GM23338 (cell line): ENCODE measurements around the gene RTL10. TPM values are rescaled to one million over a fixed set of nuclear protein-coding genes. Genes with fewer than 3 reads are reported as not detected.

Experiments
- ATAC-seq: fragments of 200-7000 bp; cut with Tn5 transposase; 3 replicates; pipeline ENCODE4 v1.9.1; 2020
- DNase-seq: peaks from one replicate; pipeline ENCODE4 v3.0.0-alpha.2; 2015; ENCODE audit warnings: low spot score
- H2AFZ ChIP-seq: fragments of 200-600 bp; sonication (generic); 2 replicates; pipeline ENCODE4 v1.8.0; 2016; ENCODE audit warnings: antibody characterized with exemption, mild to moderate bottlenecking, moderate library complexity
- H3F3A ChIP-seq: fragments of 200-600 bp; sonication (generic); replicated peaks from 2 replicates; pipeline ENCODE4 v1.8.0; 2017; ENCODE audit warnings: antibody characterized with exemption, mixed run types, low read depth
- H3K27ac ChIP-seq: fragments of 200-600 bp; sonication (generic); 2 replicates; pipeline ENCODE4 v1.6.1; 2016; ENCODE audit warnings: low read depth
- H3K27me3 ChIP-seq: fragments of 200-600 bp; sonication (generic); 2 replicates; pipeline ENCODE4 v1.8.0; 2016; ENCODE audit warnings: mild to moderate bottlenecking, mixed run types, moderate library complexity; ENCODE audit not compliant: insufficient read depth
- H3K36me3 ChIP-seq: fragments of 200-600 bp; sonication (generic); 2 replicates; pipeline ENCODE4 v1.8.0; 2016; ENCODE audit warnings: mild to moderate bottlenecking; ENCODE audit not compliant: insufficient read depth
- H3K4me1 ChIP-seq: fragments of 200-600 bp; sonication (generic); 2 replicates; pipeline ENCODE4 v1.8.0; 2016; ENCODE audit warnings: mild to moderate bottlenecking, moderate library complexity; ENCODE audit not compliant: insufficient read depth
- H3K4me2 ChIP-seq: fragments of 200-600 bp; sonication (generic); 2 replicates; pipeline ENCODE4 v1.7.1; 2017; ENCODE audit warnings: mixed run types
- H3K4me3 ChIP-seq: fragments of 200-600 bp; sonication (generic); 2 replicates; pipeline ENCODE4 v1.6.1; 2016; ENCODE audit warnings: mixed run types
- H3K79me2 ChIP-seq: fragments of 200-600 bp; sonication (generic); replicated peaks from 2 replicates; pipeline ENCODE4 v1.8.0; 2017; ENCODE audit warnings: mild to moderate bottlenecking; ENCODE audit not compliant: insufficient read depth
- H3K9me2 ChIP-seq: fragments of 200-600 bp; sonication (generic); 2 replicates; pipeline ENCODE4 v1.8.0; 2017; ENCODE audit not compliant: insufficient read depth
- H4K20me1 ChIP-seq: fragments of 200-600 bp; sonication (generic); replicated peaks from 2 replicates; pipeline ENCODE4 v1.8.0; 2017; ENCODE audit warnings: mild to moderate bottlenecking; ENCODE audit not compliant: insufficient read depth
- H3K27ac Mint-ChIP-seq: 2 replicates; pipeline ENCODE4 v1.8.0; 2020; ENCODE audit warnings: inconsistent platforms, mild to moderate bottlenecking, moderate library complexity, mixed read lengths
- H3K27me3 Mint-ChIP-seq: 3 replicates; pipeline ENCODE4 v1.8.0; 2022; ENCODE audit warnings: low read depth, mild to moderate bottlenecking, moderate library complexity, mixed read lengths, inconsistent platforms; ENCODE audit not compliant: insufficient read depth, poor library complexity
- H3K36me3 Mint-ChIP-seq: 3 replicates; pipeline ENCODE4 v1.8.0; 2021; ENCODE audit warnings: low read depth, mild to moderate bottlenecking, inconsistent platforms, moderate library complexity, mixed read lengths
- H3K4me1 Mint-ChIP-seq: 3 replicates; pipeline ENCODE4 v1.8.0; 2020; ENCODE audit warnings: mild to moderate bottlenecking, inconsistent platforms, mixed read lengths
- H3K4me3 Mint-ChIP-seq: 3 replicates; pipeline ENCODE4 v1.8.0; 2021; ENCODE audit warnings: moderate library complexity, mild to moderate bottlenecking, inconsistent platforms, mixed read lengths
- H3K9me3 Mint-ChIP-seq: 3 replicates; pipeline ENCODE4 v1.8.0; 2020; ENCODE audit warnings: moderate library complexity, mild to moderate bottlenecking, inconsistent platforms, mixed read lengths
- CREB1 ChIP-seq: fragments of 250-450 bp; sonication (Bioruptor Pico); IDR thresholded peaks from 2 replicates; pipeline ENCODE4 v1.5.0; 2020; ENCODE audit warnings: low read depth, mild to moderate bottlenecking, moderate library complexity
- CTCF ChIP-seq, 2 experiments: fragments of 200-600 bp in 1 of 2; sonication (generic) in 1 of 2; conservative IDR thresholded peaks; 2 replicates each; pipeline versions ENCODE4 v1.5.1 to v1.6.1; 2016 to 2017; ENCODE audit warnings: antibody characterized with exemption in 2 of 2, low read depth in 2 of 2, mild to moderate bottlenecking in 2 of 2, moderate library complexity in 1 of 2
- ETS1 ChIP-seq: IDR thresholded peaks from 2 replicates; pipeline ENCODE4 v1.6.1; 2016; ENCODE audit warnings: antibody characterized with exemption
- EZH2 ChIP-seq: fragments of 200-600 bp; sonication (generic); IDR thresholded peaks from one replicate; pipeline ENCODE4 v1.8.0; 2017; ENCODE audit warnings: antibody characterized with exemption, mild to moderate bottlenecking, low read depth; ENCODE audit not compliant: unreplicated experiment
- EZH2phosphoT487 ChIP-seq: fragments of 200-600 bp; sonication (generic); IDR thresholded peaks from one replicate; pipeline ENCODE4 v1.8.1; 2018; ENCODE audit warnings: antibody characterized with exemption; ENCODE audit not compliant: unreplicated experiment
- JUNB ChIP-seq: IDR thresholded peaks from one replicate; pipeline ENCODE4 v1.6.1; 2016; ENCODE audit warnings: antibody characterized with exemption; ENCODE audit not compliant: unreplicated experiment
- NANOG ChIP-seq: IDR thresholded peaks from 2 replicates; pipeline ENCODE4 v1.6.1; 2016; ENCODE audit warnings: antibody characterized with exemption, borderline replicate concordance
- POLR2AphosphoS5 ChIP-seq: IDR thresholded peaks from 2 replicates; pipeline ENCODE4 v1.6.1; 2016; ENCODE audit warnings: antibody characterized with exemption, low read depth
- REST ChIP-seq: IDR thresholded peaks from one replicate; pipeline ENCODE4 v1.6.1; 2018; ENCODE audit warnings: antibody characterized with exemption; ENCODE audit not compliant: unreplicated experiment
- STAT1 ChIP-seq: IDR thresholded peaks from one replicate; pipeline ENCODE4 v1.6.1; 2016; ENCODE audit warnings: antibody characterized with exemption; ENCODE audit not compliant: unreplicated experiment
- ZNF114 ChIP-seq: fragments of 250-450 bp; sonication (Bioruptor Pico); IDR thresholded peaks from 2 replicates; pipeline ENCODE4 v1.5.0; 2020; ENCODE audit warnings: mild to moderate bottlenecking, moderate library complexity
- ZNF331 ChIP-seq: fragments of 250-450 bp; sonication (Bioruptor Pico); IDR thresholded peaks from 2 replicates; pipeline ENCODE4 v1.5.0; 2020; ENCODE audit warnings: low read depth, mild to moderate bottlenecking, moderate library complexity
- ZNF462 ChIP-seq: fragments of 250-450 bp; sonication (Bioruptor Pico); IDR thresholded peaks from 2 replicates; pipeline ENCODE4 v1.5.0; 2020; ENCODE audit warnings: mild to moderate bottlenecking, moderate library complexity
- polyA plus RNA-seq: library from polyadenylated mRNA; unstranded; fragments of >200 nt; fragmentation: Nextera tagmentation; extraction: Ambion mirVana; gene quantifications from 2 replicates; pipeline ENCODE4 v1.2.1, GENCODE V29; 2016
- total RNA-seq: library from RNA; depleted of rRNA; stranded (reverse); fragments of >200 nt; shearing (Covaris generic); gene quantifications from 2 replicates; pipeline ENCODE4 v1.2.3, GENCODE V29; 2014

Gene RTL10
- total and polyA plus RNA-seq, 2 experiments from 2014 or later = 9.4 to 17.4 TPM

- Mint-ChIP-seq H3K27ac (no peak overlapping the region), H3K9me3 (no peaks in the 10 kb centered on the region), H3K4me3 (no peak overlapping the region), H3K27me3 (peaks cover 14% of the 10 kb centered on the region), H3K4me1 (peaks cover 31% of the 10 kb centered on the region), H3K36me3 (peaks cover 8% of the 10 kb centered on the region; the same call in 2 of the 3 replicates)
- 0 out of 2 replicates have a peak, but pooled peaks cover 4% of the 10 kb centered on the region for H3F3A ChIP-seq
- H3K9me2 ChIP-seq = no peaks in the 10 kb centered on the region
- no peak for ATAC-seq
- no peak overlapping the region for H3K4me3 ChIP-seq
- H3K79me2 ChIP-seq = peaks cover 27% of the 10 kb centered on the region
- H4K20me1 ChIP-seq = no peaks in the 10 kb centered on the region
- H3K4me2 ChIP-seq = no peak overlapping the region
- no peak for TF ChIP-seq CREB1
- no peak for TF ChIP-seq POLR2AphosphoS5
- no peak for TF ChIP-seq ETS1
- no peak for TF ChIP-seq REST
- no peak for TF ChIP-seq NANOG
- no peak for TF ChIP-seq ZNF462 (CRISPR knock-in tag)
- TF ChIP-seq EZH2 = no peak
- no peak for TF ChIP-seq JUNB
- TF ChIP-seq ZNF331 (CRISPR knock-in tag) = no peak
- no peak for TF ChIP-seq STAT1
- no peak for TF ChIP-seq EZH2phosphoT487
- TF ChIP-seq CTCF (conservative IDR thresholded peaks at IDR 0.05; ENCODE audit: low read depth in 2 of 2) = no peak
- TF ChIP-seq ZNF114 (CRISPR knock-in tag) = no peak
- H2AFZ ChIP-seq = no peak overlapping the region
- no peaks in the 10 kb centered on the region for H3K27me3 ChIP-seq
- no peaks in the 10 kb centered on the region for H3K36me3 ChIP-seq
- H3K27ac ChIP-seq = no peak overlapping the region
- peaks cover 19% of the 10 kb centered on the region; the same call in 1 of the 2 replicates for H3K4me1 ChIP-seq
- DNase-seq = no peak
These were observed 2.7 kb upstream of the RTL10 start for GRCh38 chr22:19857382-19857781.
